ENCODE data around the gene UNK.
"Not testable (repeated sequence)": the region's sequence is repeated elsewhere in the genome, so short reads cannot be mapped to it uniquely, and the experiment has no call there.

Gene UNK

DNA sequence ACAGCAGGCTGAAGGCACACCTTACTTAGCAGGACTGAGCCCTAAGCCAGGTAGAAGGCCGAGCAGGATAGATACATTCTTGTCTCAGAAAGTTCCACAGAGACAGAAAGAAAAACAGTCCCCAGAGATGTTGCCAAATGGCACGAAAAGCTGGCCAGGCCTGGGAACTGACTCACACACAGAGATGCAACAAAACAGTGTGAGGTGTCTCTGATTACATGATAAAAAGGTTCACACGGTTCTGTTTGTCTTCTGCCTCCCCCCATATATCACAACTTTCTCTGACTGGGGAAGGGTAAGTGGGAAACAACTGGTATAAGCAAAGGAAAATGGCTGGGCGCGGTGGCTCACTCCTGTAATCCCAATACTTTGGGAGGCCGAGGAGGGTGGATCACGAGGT, 68.8 kb downstream of the UNK start:
- no peak for DNase-seq

DNA sequence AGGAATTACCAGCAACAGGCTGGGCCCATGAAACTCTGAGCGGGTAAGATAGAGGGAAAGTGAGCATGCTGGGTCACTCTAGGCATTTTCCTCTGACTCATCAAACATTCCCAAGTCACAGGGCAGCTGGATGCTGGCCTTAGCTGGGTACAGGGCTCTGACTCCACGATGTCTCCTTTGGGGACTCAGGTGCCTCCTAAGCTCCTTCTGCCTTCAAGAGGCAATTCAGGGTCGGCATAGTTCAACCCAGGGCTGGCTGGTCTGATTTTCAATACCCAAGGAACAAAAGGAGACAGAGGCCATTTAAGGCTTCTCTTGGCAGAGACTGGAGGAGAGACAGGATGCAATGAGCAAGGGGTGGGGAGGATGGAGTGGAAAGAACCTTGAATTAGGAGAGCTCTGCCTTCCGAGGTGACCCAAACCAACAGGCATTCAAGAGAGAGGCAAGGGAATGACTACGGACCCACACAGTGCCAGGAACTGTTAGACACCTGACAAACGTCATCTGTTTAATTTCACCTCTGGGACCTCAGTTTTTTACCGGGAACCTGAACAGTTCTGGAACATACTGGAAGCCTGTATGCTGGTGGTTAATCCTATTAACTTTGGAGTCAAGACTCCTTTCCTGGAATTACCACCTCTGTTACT, 69.6 kb downstream of the UNK start:
- no peak for DNase-seq

DNA sequence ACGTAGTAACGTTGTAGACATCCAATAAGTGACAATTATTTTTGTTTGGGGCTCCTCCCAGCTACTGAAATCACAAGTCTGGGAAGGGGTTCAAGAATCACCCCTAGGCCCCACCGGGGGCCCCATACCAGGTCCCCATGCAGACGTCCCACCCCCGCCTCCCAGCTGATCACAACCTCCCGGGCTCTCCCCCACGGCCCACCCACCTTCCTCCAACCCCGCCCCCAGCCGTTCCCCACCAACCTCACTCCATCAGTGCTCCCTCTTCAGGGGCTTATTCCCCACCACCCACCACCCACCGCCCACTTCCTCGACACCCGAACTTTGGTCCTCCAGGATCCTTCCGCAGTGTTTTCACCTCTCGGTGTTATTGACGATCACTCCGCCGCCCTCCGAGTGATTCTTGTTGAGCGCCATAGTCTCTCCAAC, 70.3 kb downstream of the UNK start:
- no peak for DNase-seq

DNA sequence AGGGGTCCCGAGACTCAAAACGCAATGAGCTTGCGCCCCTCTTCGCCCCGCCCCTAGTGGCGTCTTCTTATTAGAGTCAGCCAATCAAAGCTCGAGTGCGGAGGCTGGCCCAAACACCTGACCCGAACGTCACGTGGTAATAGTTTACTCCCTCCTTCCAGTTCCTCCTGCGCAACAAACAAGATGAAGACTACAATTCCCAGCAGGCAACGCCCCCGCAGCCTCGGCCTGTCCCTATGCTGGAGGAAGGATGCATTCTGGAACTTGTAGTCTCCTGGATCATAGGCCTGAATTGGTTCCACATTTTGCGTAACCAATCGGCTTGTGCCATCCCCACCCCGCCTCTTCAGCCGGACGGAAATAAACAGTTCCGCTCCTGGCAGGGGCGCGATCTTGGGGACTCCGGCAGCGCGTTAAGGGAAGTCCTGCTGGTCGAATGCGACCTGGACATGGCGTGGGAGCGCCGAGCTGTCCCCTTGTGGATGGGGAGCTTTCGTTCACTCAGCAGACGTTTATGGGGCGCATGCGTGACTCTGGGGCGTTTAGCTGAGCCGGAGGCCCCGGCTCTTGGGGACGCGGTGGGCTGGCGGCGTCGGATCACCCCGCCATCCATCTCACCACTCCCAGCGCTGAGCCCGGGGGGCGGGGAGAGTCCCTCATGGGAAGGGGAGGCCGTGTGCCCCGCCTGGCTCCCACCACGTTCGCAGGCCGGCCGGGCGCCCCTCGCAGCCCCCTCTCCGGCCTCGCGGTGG, 70.9 kb downstream of the UNK start, which contains the start of gene WBP2:
WBP2 (minus strand) TSS at position 26 of the 752 bp plus-strand sequence. CDS start 38 bp downstream, outside the sequence.
- peak; percentile 99 for DNase-seq

DNA sequence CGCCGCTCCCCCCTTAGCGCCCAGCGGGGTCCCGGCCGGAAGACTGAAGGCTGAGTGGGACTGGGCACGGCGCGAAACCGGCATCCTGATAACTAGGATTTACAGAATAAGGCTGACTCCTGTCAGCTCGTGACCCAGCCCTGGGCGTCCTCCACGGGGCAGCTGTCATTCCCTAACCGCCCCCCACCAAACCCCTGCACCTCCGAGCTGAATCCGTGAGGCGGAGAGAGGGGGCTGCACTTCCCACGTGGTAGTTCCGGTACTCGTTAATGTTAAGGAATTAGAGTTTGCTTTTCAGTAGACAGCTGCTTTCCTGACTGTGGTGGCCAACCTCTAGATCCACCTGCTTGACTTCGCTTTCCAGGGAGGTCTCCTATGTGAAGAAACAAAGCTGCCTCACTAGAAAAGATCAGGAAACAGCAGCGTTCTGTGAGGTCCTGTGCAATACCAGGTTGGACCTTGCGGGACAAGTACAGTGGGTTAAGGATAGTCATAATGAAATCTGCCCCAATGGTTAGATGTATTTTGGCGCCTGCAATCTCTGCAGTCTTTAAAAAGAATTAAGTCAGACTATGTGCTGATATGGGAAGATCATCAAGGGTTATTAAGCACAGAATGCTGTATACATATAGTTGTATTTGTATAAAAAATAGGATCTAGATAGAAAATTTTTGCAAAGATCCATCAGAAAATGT, 71.6 kb downstream of the UNK start:
- no peak for DNase-seq

DNA sequence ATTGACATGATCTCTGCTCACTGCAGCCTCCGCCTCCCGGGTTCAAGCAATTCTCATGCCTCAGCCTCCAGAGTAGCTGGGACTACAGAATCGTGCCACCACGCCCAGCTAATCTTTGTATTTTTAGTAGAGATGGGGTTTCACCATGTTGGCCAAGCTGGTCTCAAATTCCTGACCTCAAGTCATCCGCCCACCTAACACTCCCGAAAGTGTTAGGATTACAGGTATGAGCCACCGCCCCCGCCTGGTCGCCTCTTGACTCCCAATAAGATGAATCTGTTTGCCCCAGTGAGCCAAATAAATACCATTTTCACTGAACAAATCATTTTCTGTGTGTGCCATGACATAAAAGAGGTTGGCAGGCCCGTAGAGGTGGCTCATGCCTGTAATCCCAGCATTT, 74.8 kb downstream of the UNK start:
- DNase-seq, result not testable (repeated sequence)

DNA sequence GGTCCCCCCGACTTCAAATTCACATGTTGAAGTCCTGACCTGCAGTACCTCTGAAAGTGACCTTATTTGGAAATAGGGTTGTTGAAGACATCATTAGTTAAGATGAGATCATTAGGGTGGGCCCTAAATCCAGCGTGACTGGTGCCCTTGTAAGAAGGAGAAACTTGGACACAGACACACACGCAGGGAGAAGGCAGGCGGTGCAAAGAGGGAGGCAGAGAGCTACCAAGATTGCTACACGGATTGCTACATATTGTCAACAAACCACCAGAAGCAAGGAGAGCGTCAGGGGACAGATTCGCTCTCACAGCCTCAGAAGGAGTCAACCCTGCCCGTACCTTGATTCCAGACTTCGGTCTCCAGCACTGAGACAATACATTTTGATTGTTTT, 77.3 kb downstream of the UNK start:
- no peak for DNase-seq

DNA sequence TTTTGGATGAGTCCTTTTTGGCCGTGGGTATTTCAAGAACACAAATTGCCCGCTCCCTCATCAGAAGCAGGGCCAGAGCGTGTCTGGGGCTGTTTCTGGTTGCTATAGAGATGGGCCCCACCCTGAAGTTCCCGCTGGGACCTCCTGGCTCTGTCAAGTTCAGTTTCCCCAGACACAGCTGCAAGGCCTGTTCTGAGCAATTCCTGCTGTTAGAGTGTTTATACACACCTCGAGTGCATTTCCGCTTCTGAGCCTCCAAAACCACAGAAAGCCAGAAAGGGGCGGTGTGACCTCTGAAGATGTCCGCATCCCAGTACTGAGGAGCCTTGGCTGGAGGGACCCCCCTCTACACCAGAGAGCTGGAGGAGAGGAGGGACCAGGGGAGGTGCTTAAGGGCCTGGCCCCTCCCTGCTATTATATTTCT, 79.9 kb downstream of the UNK start:
- peak; percentile 14 for DNase-seq

DNA sequence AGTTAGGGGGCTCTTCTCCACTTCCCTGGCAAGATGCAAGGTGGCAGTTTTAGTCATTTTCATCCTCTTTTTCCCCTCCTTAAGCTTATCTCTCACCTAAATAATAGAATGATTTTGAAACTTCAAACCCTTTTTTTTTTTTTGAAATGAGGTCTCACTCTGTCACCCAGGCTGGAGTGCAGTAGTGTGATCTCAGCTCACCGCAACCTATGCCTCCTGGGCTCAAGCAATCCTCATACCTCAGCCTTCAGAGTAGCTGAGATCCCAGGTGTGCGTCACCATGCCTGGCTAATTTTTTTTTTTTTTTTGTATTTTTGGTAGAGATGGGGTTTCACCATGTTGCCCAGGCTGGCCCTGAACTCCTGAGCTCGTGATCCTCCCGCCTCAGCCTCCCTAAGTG, 80.3 kb downstream of the UNK start:
- DNase-seq, result not testable (repeated sequence)

DNA sequence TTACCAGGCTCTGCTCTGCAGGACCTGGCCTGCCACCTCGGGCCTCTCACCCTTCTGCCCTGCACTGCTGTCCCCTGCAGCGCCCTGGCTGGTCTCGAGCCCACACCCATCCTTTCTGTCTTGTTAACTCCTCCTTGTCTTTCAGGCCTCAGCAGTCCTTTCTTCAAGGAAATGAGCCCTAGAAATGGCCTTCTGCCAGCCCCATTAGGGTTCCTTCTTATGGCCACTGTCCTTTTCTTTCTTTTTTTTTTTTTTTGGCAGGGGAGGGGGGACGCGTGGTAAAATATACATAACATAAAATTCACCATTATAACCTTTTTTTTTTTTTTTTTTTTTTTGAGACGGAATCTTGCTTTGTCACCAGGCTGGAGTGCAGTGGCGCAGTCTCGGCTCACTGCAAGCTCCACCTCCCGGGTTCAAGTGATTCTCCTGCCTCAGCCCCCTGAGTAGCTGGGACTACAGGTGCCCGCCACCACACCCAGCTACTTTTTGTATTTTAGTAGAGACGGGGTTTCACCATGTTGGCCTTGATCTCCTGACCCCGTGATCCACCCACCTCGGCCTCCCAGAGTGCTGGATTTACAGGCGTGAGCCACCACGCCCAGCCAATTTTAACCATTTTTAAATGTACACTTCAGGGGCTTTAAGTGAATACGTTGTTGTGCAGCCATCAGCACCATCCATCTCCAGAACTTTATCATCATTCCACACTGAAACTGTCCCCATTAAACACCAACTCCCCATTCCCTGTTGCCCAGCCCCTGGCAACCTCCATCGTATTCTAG, 81.0 kb downstream of the UNK start:
- not testable (repeated sequence) for DNase-seq

DNA sequence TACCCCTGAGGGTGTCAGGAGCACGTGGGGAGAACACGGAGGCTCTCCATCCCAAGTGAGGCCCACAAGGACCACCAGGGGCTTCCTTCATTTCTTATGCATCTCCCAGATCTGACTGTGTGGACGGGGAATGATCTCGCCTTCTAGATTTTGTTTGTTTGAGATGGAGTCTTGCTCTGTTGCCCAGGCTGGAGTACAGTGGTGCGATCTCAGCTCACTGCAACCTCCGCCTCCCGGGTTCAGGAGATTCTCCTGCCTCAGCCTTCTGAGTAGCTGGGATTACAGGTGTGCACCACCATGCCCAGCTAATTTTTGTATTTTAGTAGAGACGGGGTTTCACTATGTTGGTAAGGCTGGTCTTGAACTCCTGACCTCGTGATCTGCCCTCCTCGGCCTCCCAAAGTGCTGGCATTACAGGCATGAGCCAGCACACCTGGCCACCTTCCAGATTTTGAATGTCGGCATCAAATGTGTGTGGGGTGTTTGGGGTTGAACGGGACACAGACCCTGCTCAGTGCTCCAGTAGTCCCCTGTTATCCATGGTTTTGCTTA, 84.2 kb downstream of the UNK start:
- not testable (repeated sequence) for DNase-seq

DNA sequence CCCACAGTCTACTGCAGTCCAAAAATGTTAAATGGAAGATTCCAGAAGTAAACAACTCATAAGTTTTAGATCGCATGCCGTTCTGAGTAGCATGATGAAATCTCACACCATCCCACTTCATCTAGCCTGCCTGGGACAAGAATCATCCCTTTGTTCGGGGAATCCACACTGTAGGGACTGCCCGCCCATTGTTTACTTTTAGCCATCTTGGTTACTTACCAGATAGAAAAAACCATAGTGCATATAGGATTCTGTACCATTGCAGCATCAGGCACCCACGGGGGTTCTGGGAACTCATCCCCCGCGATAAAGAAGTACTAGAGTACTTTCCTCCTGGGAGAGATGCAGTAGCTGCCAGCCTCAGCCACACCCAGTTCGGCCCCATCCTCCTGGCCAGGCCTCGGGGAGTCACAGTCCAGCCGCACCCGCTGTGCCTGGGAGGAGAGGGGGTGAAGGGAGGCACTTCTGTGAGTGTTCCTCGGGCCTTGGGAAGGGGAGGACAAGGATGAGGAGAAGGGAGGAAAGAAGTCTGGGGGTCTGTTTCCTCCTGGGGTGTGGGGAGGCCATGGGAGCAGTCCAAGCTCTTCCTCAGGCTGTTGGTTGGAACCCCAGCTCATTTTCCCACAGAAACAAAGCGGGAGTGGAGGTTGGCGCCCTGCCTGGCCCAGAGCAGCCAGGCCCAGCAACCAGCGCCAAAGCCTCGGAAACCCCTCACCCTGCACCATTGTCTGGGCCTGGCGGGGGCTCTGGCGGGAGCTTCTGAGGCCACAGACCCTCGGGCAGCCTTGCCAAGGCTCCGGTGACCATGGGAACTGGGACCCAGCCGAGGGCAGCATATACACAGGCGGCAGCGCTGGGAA, 84.9 kb downstream of the UNK start:
- DNase-seq, result peak; percentile 22

DNA sequence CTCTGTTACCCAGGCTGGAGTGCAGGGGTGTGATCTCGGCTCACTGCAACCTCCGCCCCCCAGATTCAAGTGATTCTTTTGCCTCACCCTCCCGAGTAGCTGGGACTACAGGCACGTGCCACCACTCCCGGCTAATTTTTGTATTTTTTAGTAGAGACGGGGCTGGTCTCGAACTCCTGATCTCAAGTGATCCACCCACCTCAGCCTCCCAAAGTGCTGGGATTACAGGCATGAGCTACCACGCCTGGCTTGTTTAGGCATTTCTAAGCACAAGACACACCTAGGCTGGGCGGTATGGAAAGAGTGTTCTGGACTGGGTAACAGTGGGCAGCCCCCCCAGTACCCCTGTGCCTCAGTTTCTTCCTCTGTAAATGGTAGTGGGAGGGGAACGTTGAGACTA, 85.6 kb downstream of the UNK start:
- not testable (repeated sequence) for DNase-seq

DNA sequence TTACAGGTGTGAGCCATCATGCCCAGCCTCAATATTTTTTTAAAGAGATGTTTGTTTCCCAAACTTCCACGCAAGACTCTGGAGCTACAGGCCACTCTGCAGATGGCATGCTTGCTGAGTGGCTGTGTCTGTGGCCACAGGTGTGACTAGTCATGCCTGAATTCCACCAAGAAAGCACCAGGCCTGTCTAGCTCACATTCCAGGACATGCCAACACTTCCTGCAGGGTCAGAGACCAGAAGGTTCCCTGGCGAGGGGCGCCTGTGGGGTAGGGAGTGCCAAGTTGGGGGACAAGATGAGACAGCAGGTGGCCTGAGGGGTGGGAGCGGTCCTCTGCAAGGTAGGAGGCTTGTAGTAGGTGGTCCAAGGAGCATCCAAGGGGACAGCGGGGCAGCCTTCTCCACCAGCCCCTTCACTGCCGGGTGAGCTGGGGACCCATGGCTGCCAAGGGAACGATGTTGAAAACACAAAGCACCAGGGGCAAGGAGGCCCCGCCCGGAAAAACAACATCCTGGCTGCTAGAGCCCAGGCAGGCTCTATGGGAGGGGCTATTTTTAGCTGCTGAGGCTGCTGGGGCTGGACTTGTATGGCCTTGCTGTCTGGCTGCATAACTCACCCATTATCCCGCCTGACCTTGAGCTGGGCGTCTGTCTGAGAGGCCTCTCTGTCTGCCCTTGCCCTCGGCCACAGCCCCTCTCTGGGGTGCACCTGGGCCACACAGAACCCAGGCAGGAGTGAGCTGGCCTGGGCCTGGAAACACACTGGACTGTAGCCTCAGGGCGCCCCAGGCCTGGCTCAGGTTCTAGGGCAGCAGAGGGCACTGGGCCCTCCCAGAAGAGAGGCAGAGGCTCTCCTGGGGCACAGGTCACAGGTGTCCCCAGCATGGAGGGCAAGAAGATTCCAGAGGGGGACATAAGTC, 88.1 kb downstream of the UNK start:
- peak; percentile 49 for DNase-seq

DNA sequence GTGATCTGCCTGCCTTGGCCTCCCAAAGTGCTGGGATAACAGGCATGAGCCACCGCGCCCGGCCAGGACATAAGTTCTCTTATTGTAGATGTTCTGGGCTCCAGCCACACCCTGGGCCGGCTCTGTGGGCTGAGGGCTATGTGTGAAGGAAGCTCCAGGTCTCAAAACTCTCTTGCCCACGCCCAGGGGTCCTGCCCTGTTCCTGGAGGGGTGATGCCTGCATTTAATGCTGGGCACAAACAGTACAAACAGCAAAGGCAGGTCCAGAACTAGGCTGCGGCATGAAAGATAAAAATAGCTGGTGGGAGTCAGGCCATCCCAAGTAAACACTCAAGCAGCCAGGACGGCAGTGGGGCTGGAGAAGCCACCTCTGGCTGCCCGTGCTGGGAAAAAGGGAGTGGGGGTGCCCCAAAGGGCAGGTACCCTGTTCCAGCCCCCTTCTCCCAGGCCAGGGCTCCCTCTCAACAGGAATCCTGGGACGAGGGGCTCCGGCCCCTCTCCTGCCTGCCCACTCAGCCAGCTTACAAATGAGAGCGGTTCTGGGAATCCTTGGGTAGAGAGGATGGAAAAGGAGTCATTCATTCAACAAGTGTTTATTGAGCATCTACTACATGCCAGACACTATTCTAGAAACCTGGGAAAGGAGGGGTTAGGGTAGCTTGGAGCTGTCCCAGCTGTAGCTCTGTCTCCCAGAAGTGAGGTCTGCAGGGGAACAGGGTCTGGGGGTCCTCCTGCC, 89.1 kb downstream of the UNK start:
- DNase-seq, result no peak

DNA sequence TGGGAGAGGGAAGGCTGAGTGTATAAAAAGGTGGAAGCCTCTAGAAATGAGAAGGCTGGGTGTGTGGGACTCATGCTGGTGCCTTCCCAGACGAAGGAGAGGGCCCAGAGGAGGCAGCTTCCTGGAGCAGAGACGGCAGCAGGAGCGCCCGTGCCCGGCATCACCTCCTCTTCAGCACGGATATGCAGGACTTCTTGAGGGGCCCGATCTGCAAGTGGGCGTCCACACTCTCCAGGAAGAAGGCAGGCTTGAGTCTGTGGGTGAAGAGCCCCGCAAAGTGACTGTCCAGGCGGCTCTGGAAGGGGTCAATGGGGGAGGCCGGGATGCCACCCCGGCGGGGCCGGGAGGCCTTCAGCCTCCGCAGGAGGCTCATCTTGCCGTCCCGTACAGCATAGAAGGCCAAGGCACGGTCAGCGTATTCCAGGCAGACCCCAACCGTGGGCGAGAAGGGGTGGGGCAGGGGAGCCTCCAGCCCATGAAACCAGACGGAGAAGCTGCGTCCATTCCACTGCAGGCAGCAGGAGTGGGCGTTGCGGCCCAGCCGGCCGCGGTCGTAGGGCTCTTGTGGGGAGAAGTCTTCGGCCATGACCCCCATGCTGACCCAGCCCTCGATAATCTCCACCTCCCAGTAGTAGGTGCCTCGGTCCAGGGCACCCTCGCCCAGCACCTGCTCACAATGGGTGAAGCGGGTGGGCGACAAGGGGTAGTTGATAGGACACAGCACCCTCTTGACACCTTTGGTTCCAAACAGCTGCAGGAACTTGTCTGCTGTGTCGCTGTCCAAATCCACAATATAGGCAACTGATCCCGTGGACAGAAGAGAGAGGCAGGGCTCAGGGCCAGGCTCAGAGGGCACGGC, 89.9 kb downstream of the UNK start:
- no peak for DNase-seq

Data from COR-L47 (cell line).